GM21825 (cell line): ENCODE results near the gene TRAPPC3.

Source experiments
- ATAC-seq: cut with Tn5 transposase; IDR thresholded peaks from one replicate; pipeline ENCODE4 v1.9.1; 2021; ENCODE audit warnings: mild to moderate bottlenecking, moderate library complexity; ENCODE audit not compliant: unreplicated experiment

The TRAPPC3 gene

GRCh38 chr1:36154335-36154734, 5.0 kb upstream of the TRAPPC3 start:
- ATAC-seq: no peak

- no peak for ATAC-seq
Measured at GRCh38 chr1:36153476-36153875, 4.2 kb upstream of the TRAPPC3 start.

GRCh38 chr1:36151845-36152203, 2.5 kb upstream of the TRAPPC3 start:
- no peak for ATAC-seq

- no peak for ATAC-seq
Measured at GRCh38 chr1:36151134-36151844, 2.0 kb upstream of the TRAPPC3 start.

GRCh38 chr1:36150296-36151133, 1.2 kb upstream of the TRAPPC3 start:
- ATAC-seq: peak; percentile 49

GRCh38 chr1:36149973-36150295, 648 bp upstream of the TRAPPC3 start:
- ATAC-seq: no peak

GRCh38 chr1:36148821-36149236, 457 bp downstream of the TRAPPC3 start:
- ATAC-seq: no peak

GRCh38 chr1:36144413-36144812, 4.9 kb downstream of the TRAPPC3 start:
- no peak for ATAC-seq

- no peak for ATAC-seq
Measured at GRCh38 chr1:36143424-36143823, 5.9 kb downstream of the TRAPPC3 start.

- ATAC-seq: no peak
Measured at GRCh38 chr1:36142121-36142520, 7.2 kb downstream of the TRAPPC3 start.

- no peak for ATAC-seq
Measured at GRCh38 chr1:36139521-36139920, 9.8 kb downstream of the TRAPPC3 start.

- no peak for ATAC-seq
Measured at GRCh38 chr1:36137776-36138175, 11.5 kb downstream of the TRAPPC3 start.

GRCh38 chr1:36137226-36137625, 12.1 kb downstream of the TRAPPC3 start:
- ATAC-seq: no peak

- ATAC-seq: no peak
Measured at GRCh38 chr1:36136535-36136934, 12.8 kb downstream of the TRAPPC3 start.

- ATAC-seq: no peak
Measured at GRCh38 chr1:36135796-36136195, 13.5 kb downstream of the TRAPPC3 start.

- ATAC-seq: no peak
Measured at GRCh38 chr1:36135330-36135667, 14.0 kb downstream of the TRAPPC3 start.

GRCh38 chr1:36134505-36135329, 14.6 kb downstream of the TRAPPC3 start:
- ATAC-seq: no peak

GRCh38 chr1:36134031-36134430, 15.3 kb downstream of the TRAPPC3 start:
- ATAC-seq: no peak

GRCh38 chr1:36133484-36133883, 15.8 kb downstream of the TRAPPC3 start:
- no peak for ATAC-seq

GRCh38 chr1:36132029-36132428, 17.3 kb downstream of the TRAPPC3 start:
- ATAC-seq: no peak

- no peak for ATAC-seq
Measured at GRCh38 chr1:36128905-36129206, 20.4 kb downstream of the TRAPPC3 start.
